Fibroblast of lung (primary cell): ENCODE results near the gene DUSP9. TPM values are rescaled to one million over a fixed set of nuclear protein-coding genes. Genes with fewer than 3 reads are reported as not detected.

Experiments used
- DNase-seq, 2 donors: peaks; one replicate each; pipeline versions ENCODE4 v3.0.0 to v3.0.0-alpha.2; 2010; ENCODE audit warnings: low read depth in 2 of 2
- H2AFZ ChIP-seq: 2 replicates; pipeline ENCODE4 v1.5.1; 2012; ENCODE audit warnings: low read length, control low read depth, inconsistent platforms
- H3K27ac ChIP-seq: 2 replicates; pipeline ENCODE4 v1.5.1; 2011; ENCODE audit warnings: low read length, control low read depth; ENCODE audit not compliant: insufficient read depth
- H3K27me3 ChIP-seq: 2 replicates; pipeline ENCODE4 v1.5.1; 2011; ENCODE audit warnings: mild to moderate bottlenecking, low read length; ENCODE audit not compliant: control insufficient read depth, insufficient read depth
- H3K36me3 ChIP-seq: 2 replicates; pipeline ENCODE4 v1.5.1; 2011; ENCODE audit warnings: low read length; ENCODE audit not compliant: control insufficient read depth, insufficient read depth
- H3K4me1 ChIP-seq: 2 replicates; pipeline ENCODE4 v1.5.1; 2011; ENCODE audit warnings: low read length; ENCODE audit not compliant: control insufficient read depth, insufficient read depth; ENCODE audit errors: extremely low read depth
- H3K4me2 ChIP-seq: 2 replicates; pipeline ENCODE4 v1.5.1; 2011; ENCODE audit warnings: low read length, control low read depth; ENCODE audit not compliant: insufficient read depth; ENCODE audit errors: extremely low read depth
- H3K4me3 ChIP-seq, 4 experiments: fragments of 200-600 bp in 1 of 4; sonication (generic) in 1 of 4; replicated peaks in 1 of 4; 2 replicates each; pipeline ENCODE4 v1.5.1; 2011 to 2016; ENCODE audit warnings: low read length in 4 of 4, low read depth in 3 of 4, mild to moderate bottlenecking in 3 of 4, control low read depth in 2 of 4, inconsistent platforms in 1 of 4, mixed read lengths in 1 of 4; ENCODE audit not compliant: insufficient read depth in 1 of 4; ENCODE audit errors: control extremely low read depth in 1 of 4
- H3K79me2 ChIP-seq: 2 replicates; pipeline ENCODE4 v1.5.1; 2012; ENCODE audit warnings: mild to moderate bottlenecking, low read length, inconsistent platforms; ENCODE audit not compliant: control insufficient read depth, insufficient read depth
- H3K9ac ChIP-seq: 2 replicates; pipeline ENCODE4 v1.5.1; 2011; ENCODE audit warnings: mild to moderate bottlenecking, low read length, control low read depth; ENCODE audit not compliant: insufficient read depth
- H3K9me3 ChIP-seq: 2 replicates; pipeline ENCODE4 v1.5.1; 2012; ENCODE audit warnings: low read depth, low read length; ENCODE audit not compliant: control insufficient read depth, insufficient read depth
- H4K20me1 ChIP-seq: 2 replicates; pipeline ENCODE4 v1.5.1; 2011; ENCODE audit warnings: low read length; ENCODE audit not compliant: control insufficient read depth, insufficient read depth; ENCODE audit errors: extremely low read depth
- EZH2 ChIP-seq: IDR thresholded peaks from 2 replicates; pipeline ENCODE4 v1.5.1; 2012; ENCODE audit warnings: low read length, control low read depth, mild to moderate bottlenecking; ENCODE audit errors: missing control alignments
- polyA plus RNA-seq, 2 donors: library from polyadenylated mRNA; depleted of rRNA in 1 of 2; stranded (reverse) in 1 of 2; unstranded in 1 of 2; fragments of >200 nt; gene quantifications; 2 replicates each; pipeline ENCODE4 v1.2.1, GENCODE V29; 2011 to 2012; ENCODE audit warnings: missing spikeins in 1 of 2
- total RNA-seq: library from RNA; depleted of rRNA; stranded (reverse); fragments of >200 nt; gene quantifications from 2 replicates; pipeline ENCODE4 v1.2.1, GENCODE V29; 2014
- TF ChIP-seq, protein P1 (sequence below), 2 donors: IDR thresholded peaks in 1 of 2; conservative IDR thresholded peaks in 1 of 2; 1 replicate in 1 of 2; 2 replicates in 1 of 2; pipeline ENCODE4 v1.5.1; 2011 to 2012; ENCODE audit warnings: low read length in 2 of 2, control low read depth in 1 of 2, inconsistent platforms in 1 of 2, low read depth in 1 of 2, mild to moderate bottlenecking in 1 of 2

Gene DUSP9
- total and polyA plus RNA-seq, 2 donors (not counting 1 experiment from before 2014, with no cell fraction given), result not detected

DNA sequence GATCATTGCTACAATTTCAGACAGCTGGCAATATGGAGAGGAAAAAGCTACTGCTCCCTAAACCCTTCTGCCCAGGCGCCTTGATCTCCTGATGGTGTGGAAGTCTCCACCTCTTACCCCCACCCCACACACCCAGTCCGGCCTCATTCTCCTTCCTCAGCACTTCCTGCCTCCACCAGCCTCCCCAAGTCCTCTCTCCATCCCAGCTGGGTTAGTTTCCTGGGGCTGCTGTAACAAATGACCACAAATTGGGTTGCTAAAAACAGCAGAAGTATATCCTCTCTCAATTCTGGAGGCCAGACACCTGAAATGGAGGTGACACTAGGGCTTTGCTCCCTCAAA lies 47.0 kb upstream of the DUSP9 start:
- no peak for DNase-seq
- Histone ChIP-seq H3K4me3 (peak overlapping the region; percentile 59 to 71 (median 68)), H3K27ac (no peak overlapping the region), H3K27me3 (no peaks in the 10 kb centered on the region), H3K36me3 (no peaks in the 10 kb centered on the region), H3K79me2 (peaks cover 14% of the 10 kb centered on the region), H3K4me2 (peak overlapping the region; percentile 58), H2AFZ (no peak overlapping the region), H3K9me3 (no peaks in the 10 kb centered on the region), H3K9ac (no peak overlapping the region), H4K20me1 (no peaks in the 10 kb centered on the region), H3K4me1 (peaks cover 2% of the 10 kb centered on the region)
- TF ChIP-seq EZH2, result no peak
- TF ChIP-seq, protein P1, sequence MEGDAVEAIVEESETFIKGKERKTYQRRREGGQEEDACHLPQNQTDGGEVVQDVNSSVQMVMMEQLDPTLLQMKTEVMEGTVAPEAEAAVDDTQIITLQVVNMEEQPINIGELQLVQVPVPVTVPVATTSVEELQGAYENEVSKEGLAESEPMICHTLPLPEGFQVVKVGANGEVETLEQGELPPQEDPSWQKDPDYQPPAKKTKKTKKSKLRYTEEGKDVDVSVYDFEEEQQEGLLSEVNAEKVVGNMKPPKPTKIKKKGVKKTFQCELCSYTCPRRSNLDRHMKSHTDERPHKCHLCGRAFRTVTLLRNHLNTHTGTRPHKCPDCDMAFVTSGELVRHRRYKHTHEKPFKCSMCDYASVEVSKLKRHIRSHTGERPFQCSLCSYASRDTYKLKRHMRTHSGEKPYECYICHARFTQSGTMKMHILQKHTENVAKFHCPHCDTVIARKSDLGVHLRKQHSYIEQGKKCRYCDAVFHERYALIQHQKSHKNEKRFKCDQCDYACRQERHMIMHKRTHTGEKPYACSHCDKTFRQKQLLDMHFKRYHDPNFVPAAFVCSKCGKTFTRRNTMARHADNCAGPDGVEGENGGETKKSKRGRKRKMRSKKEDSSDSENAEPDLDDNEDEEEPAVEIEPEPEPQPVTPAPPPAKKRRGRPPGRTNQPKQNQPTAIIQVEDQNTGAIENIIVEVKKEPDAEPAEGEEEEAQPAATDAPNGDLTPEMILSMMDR (conservative IDR thresholded peaks at IDR 0.05 in 1 of 2, IDR thresholded peaks at IDR 0.05 in 1 of 2; ENCODE audit: low read depth in 1 of 2, low read length in 2 of 2), result no peak

DNA sequence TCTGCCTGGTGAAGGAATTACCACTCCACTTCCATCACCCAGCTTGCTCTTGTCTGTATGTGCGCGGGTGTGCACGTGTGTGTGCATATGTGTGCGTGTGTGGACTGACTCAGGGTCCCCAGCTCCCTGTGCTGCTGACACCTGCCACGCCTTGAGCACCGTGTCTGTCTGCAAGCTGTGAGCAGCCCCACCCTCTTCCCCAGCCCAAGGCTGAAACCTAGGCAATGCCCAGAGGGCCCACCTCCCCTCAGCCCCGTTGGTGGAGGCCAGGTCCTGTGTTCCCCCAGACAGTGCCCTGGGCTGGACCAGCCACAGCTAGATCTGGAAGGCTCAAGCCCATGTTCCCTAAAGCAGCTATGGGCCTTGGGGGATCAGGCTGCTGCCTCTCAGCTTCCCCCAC lies 46.1 kb upstream of the DUSP9 start:
- Histone ChIP-seq H3K9ac (no peak overlapping the region), H3K27ac (no peak overlapping the region), H3K4me3 (no peak overlapping the region), H3K36me3 (no peaks in the 10 kb centered on the region), H3K79me2 (peaks cover 14% of the 10 kb centered on the region), H3K27me3 (no peaks in the 10 kb centered on the region), H2AFZ (no peak overlapping the region), H4K20me1 (no peaks in the 10 kb centered on the region), H3K4me1 (peaks cover 2% of the 10 kb centered on the region), H3K4me2 (no peak overlapping the region), H3K9me3 (no peaks in the 10 kb centered on the region)
- DNase-seq, result no peak
- TF ChIP-seq EZH2, result no peak

DNA sequence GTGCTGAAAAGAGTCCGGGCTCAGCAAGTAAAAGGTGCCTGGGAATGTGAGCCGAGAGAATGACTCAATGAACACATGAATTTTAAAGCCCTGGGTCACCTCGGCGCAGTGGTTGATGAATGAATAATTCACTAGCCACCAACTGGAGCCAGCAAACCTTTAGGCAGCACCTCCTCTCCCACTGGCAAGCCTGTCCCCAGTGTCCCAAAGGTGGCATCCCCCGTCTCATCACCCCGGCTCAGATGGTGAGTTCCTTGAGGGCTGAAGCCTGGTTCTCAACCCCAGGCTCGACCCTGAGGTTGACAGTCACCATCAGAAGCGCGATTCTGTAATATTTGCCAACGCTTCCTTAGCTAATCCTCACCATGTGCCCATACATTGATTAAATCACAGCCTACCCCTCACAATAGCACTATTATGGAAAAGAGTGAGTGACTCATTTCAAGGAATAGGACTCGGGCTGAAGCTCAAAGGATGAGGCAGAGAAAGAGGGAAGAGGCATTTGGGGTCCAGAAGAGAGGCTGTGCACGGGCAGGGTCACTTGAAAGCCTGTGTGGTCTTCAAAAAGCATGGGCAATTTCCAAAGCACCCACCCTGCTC lies 45.4 kb upstream of the DUSP9 start:
- H2AFZ ChIP-seq, result no peak overlapping the region
- H3K9me3 ChIP-seq, result no peaks in the 10 kb centered on the region
- H3K4me3 ChIP-seq, result no peak overlapping the region

More for the DNA sequence above, 45.4 kb upstream of the DUSP9 start:
- TF ChIP-seq EZH2, result no peak
- TF ChIP-seq, protein P1 (conservative IDR thresholded peaks at IDR 0.05 in 1 of 2, IDR thresholded peaks at IDR 0.05 in 1 of 2; ENCODE audit: low read depth in 1 of 2, low read length in 2 of 2), result no peak
- peaks cover 12% of the 10 kb centered on the region for H3K79me2 ChIP-seq
- H3K36me3 ChIP-seq, result no peaks in the 10 kb centered on the region
- no peak overlapping the region for H3K9ac ChIP-seq
- H3K27ac ChIP-seq, result no peak overlapping the region
- DNase-seq, result no peak
- no peaks in the 10 kb centered on the region for H3K27me3 ChIP-seq
- H4K20me1 ChIP-seq, result no peaks in the 10 kb centered on the region
- peaks cover 2% of the 10 kb centered on the region for H3K4me1 ChIP-seq
- H3K4me2 ChIP-seq, result no peak overlapping the region
